Keratinocyte (primary cell): ENCODE results near the gene IL6R.

Experiments
- CTCF ChIP-seq, 3 experiments: IDR thresholded peaks in 1 of 3; conservative IDR thresholded peaks in 1 of 3; optimal IDR thresholded peaks in 1 of 3; 2 replicates in 2 of 3; 3 replicates in 1 of 3; pipeline versions ENCODE3 to v1.5.1; 2011; ENCODE audit warnings: low read length in 3 of 3, mild to moderate bottlenecking in 3 of 3, moderate library complexity in 2 of 3, control low read depth in 1 of 3, inconsistent platforms in 1 of 3; ENCODE audit not compliant: insufficient read depth in 2 of 3; ENCODE audit errors: extremely low read depth in 1 of 3
- EZH2 ChIP-seq: IDR thresholded peaks from one replicate; pipeline ENCODE4 v1.6.1; 2012; ENCODE audit warnings: inconsistent platforms, mild to moderate bottlenecking, low read length, moderate library complexity

- TF ChIP-seq CTCF (optimal IDR thresholded peaks at IDR 0.05 in 1 of 3, IDR thresholded peaks at IDR 0.05 in 1 of 3, conservative IDR thresholded peaks at IDR 0.05 in 1 of 3; ENCODE audit: extremely low read depth in 1 of 3, insufficient read depth in 2 of 3, low read length in 3 of 3) = peak in 2 of 3 experiments; percentile 12 to 47
- no peak for TF ChIP-seq EZH2
These were observed 37.0 kb downstream of the IL6R start for GRCh38 chr1:154442006-154442740.
